Osteoblast (primary cell): ENCODE results near the gene GRIN2A. TPM values are rescaled to one million over a fixed set of nuclear protein-coding genes. Genes with fewer than 3 reads are reported as not detected.

Source experiments
- DNase-seq: peaks from one replicate; pipeline ENCODE4 v3.0.0; 2011; ENCODE audit warnings: low spot score, mixed read lengths; ENCODE audit not compliant: insufficient read length; ENCODE audit errors: missing footprints
- H2AFZ ChIP-seq: 2 replicates; pipeline ENCODE4 v1.6.0; 2011; ENCODE audit warnings: mild to moderate bottlenecking, low read length
- H3K27ac ChIP-seq: 2 replicates; pipeline ENCODE4 v1.5.1; 2011; ENCODE audit warnings: mild to moderate bottlenecking, low read depth, low read length, moderate library complexity
- H3K27me3 ChIP-seq: 2 replicates; pipeline ENCODE4 v1.6.0; 2012; ENCODE audit warnings: mild to moderate bottlenecking, control low read depth, inconsistent platforms, low read length, moderate library complexity; ENCODE audit not compliant: insufficient read depth
- H3K36me3 ChIP-seq: 2 replicates; pipeline ENCODE4 v1.5.1; 2011; ENCODE audit warnings: mild to moderate bottlenecking, low read length, control low read depth, moderate library complexity; ENCODE audit not compliant: insufficient read depth
- H3K4me1 ChIP-seq: 2 replicates; pipeline ENCODE4 v1.5.1; 2011; ENCODE audit warnings: mild to moderate bottlenecking, low read length, control low read depth, moderate library complexity; ENCODE audit not compliant: insufficient read depth
- H3K4me2 ChIP-seq: 2 replicates; pipeline ENCODE4 v1.6.0; 2011; ENCODE audit warnings: mild to moderate bottlenecking, low read length; ENCODE audit not compliant: insufficient read depth
- H3K4me3 ChIP-seq: fragments of 200-600 bp; sonication (generic); 3 replicates; pipeline ENCODE4 v1.5.1; 2012; ENCODE audit warnings: mild to moderate bottlenecking, low read length, inconsistent platforms; ENCODE audit not compliant: insufficient read depth
- H3K79me2 ChIP-seq: 2 replicates; pipeline ENCODE4 v1.6.0; 2012; ENCODE audit warnings: mild to moderate bottlenecking, low read length, control low read depth, inconsistent platforms; ENCODE audit not compliant: insufficient read depth
- H3K9me3 ChIP-seq: 2 replicates; pipeline ENCODE4 v1.5.1; 2011; ENCODE audit warnings: low read depth, low read length, control low read depth
- H4K20me1 ChIP-seq: 2 replicates; pipeline ENCODE4 v1.6.0; 2012; ENCODE audit warnings: mild to moderate bottlenecking, low read length, control low read depth; ENCODE audit not compliant: insufficient read depth
- CTCF ChIP-seq: IDR thresholded peaks from 2 replicates; pipeline ENCODE4 v1.5.1; 2011; ENCODE audit warnings: mild to moderate bottlenecking, low read depth, low read length, moderate library complexity; ENCODE audit errors: extremely low read depth
- total RNA-seq: library from RNA; depleted of rRNA; stranded (reverse); fragments of >200 nt; gene quantifications from 2 replicates; pipeline ENCODE4 v1.2.3, GENCODE V29; 2012

GRIN2A gene
- total RNA-seq, 1 donor = 0.72 TPM

GRCh38 chr16:10226141-10226986, 44.1 kb upstream of the GRIN2A start:
- no peaks in the 10 kb centered on the region for H3K4me1 ChIP-seq
- DNase-seq = no peak
- no peak overlapping the region for H3K27ac ChIP-seq
- no peak overlapping the region for H2AFZ ChIP-seq
- H4K20me1 ChIP-seq = no peaks in the 10 kb centered on the region
- no peaks in the 10 kb centered on the region for H3K27me3 ChIP-seq
- no peak overlapping the region for H3K4me3 ChIP-seq
- H3K4me2 ChIP-seq = no peak overlapping the region
- no peaks in the 10 kb centered on the region for H3K79me2 ChIP-seq
- TF ChIP-seq CTCF = no peak
- H3K9me3 ChIP-seq = no peaks in the 10 kb centered on the region
- no peaks in the 10 kb centered on the region for H3K36me3 ChIP-seq

- Histone ChIP-seq H3K79me2 (no peaks in the 10 kb centered on the region), H3K36me3 (no peaks in the 10 kb centered on the region), H3K9me3 (no peaks in the 10 kb centered on the region), H3K4me2 (no peak overlapping the region), H3K27me3 (no peaks in the 10 kb centered on the region), H4K20me1 (no peaks in the 10 kb centered on the region), H3K27ac (no peak overlapping the region), H3K4me3 (no peak overlapping the region), H2AFZ (no peak overlapping the region), H3K4me1 (no peaks in the 10 kb centered on the region)
- no peak for TF ChIP-seq CTCF
- DNase-seq = no peak
These were observed 43.4 kb upstream of the GRIN2A start for GRCh38 chr16:10225653-10226052.

- no peak for DNase-seq
- H3K9me3 ChIP-seq = no peaks in the 10 kb centered on the region
- H3K27me3 ChIP-seq = no peaks in the 10 kb centered on the region
- no peak overlapping the region for H3K4me2 ChIP-seq
- H3K27ac ChIP-seq = no peak overlapping the region
- no peak overlapping the region for H2AFZ ChIP-seq
- H3K36me3 ChIP-seq = no peaks in the 10 kb centered on the region
- H4K20me1 ChIP-seq = no peaks in the 10 kb centered on the region
- no peaks in the 10 kb centered on the region for H3K4me1 ChIP-seq
- H3K4me3 ChIP-seq = no peak overlapping the region
- no peak for TF ChIP-seq CTCF
- no peaks in the 10 kb centered on the region for H3K79me2 ChIP-seq
These were observed 42.6 kb upstream of the GRIN2A start for GRCh38 chr16:10224850-10225249.

- no peak for DNase-seq
- Histone ChIP-seq H3K79me2 (no peaks in the 10 kb centered on the region), H3K36me3 (no peaks in the 10 kb centered on the region), H3K27ac (no peak overlapping the region), H2AFZ (no peak overlapping the region), H4K20me1 (no peaks in the 10 kb centered on the region), H3K4me2 (no peak overlapping the region), H3K4me1 (no peaks in the 10 kb centered on the region), H3K27me3 (no peaks in the 10 kb centered on the region), H3K9me3 (no peaks in the 10 kb centered on the region), H3K4me3 (no peak overlapping the region)
- TF ChIP-seq CTCF = no peak
These were observed 38.7 kb upstream of the GRIN2A start for GRCh38 chr16:10220942-10221341.
